Stomach (tissue), 9 donors: ENCODE results near the gene PTOV1. TPM values are rescaled to one million over a fixed set of nuclear protein-coding genes. Genes with fewer than 3 reads are reported as not detected.

Experiments used
- DNase-seq, 2 donors: peaks; one replicate each; pipeline versions ENCODE4 v3.0.0 to v3.0.0-alpha.2; 2013 to 2019
- H3K27ac ChIP-seq, 5 donors: fragments of 200-600 bp in 4 of 5; sonication (generic) in 4 of 5; one replicate each; pipeline ENCODE4 v1.5.1; 2013 to 2019; ENCODE audit warnings: mild to moderate bottlenecking in 1 of 5, moderate library complexity in 1 of 5
- H3K27me3 ChIP-seq, 3 donors: fragments of 200-600 bp; sonication (generic); one replicate each; pipeline ENCODE4 v1.5.1; 2017 to 2019; ENCODE audit warnings: mixed run types in 1 of 3
- H3K36me3 ChIP-seq, 4 donors: fragments of 200-600 bp; sonication (generic); 1 replicate in 3 of 4; 2 replicates in 1 of 4; pipeline ENCODE4 v1.5.1; 2016 to 2019
- H3K4me1 ChIP-seq, 4 donors: fragments of 200-600 bp; sonication (generic); one replicate each; pipeline ENCODE4 v1.5.1; 2016 to 2019
- H3K4me3 ChIP-seq, 4 donors: fragments of 200-600 bp; sonication (generic) in 3 of 4; one replicate each; pipeline ENCODE4 v1.5.1; 2016 to 2019; ENCODE audit warnings: mild to moderate bottlenecking in 1 of 4
- H3K9me3 ChIP-seq, 4 donors: fragments of 200-600 bp; sonication (generic); one replicate each; pipeline ENCODE4 v1.5.1; 2016 to 2019
- CTCF ChIP-seq, 7 experiments: fragments of 450-650 bp in 4 of 7; fragments of 200-600 bp in 3 of 7; sonication (generic) in 3 of 7; IDR thresholded peaks; one replicate each; pipeline ENCODE4 v1.5.1; 2016 to 2019; ENCODE audit warnings: antibody characterized with exemption in 7 of 7, control low read depth in 2 of 7, mild to moderate bottlenecking in 1 of 7
- EP300 ChIP-seq: sonication (generic); formaldehyde crosslinking; IDR thresholded peaks from one replicate; pipeline ENCODE4 v1.6.1; 2017; ENCODE audit warnings: antibody characterized with exemption
- POLR2A ChIP-seq, 4 donors: fragments of 450-650 bp; IDR thresholded peaks; one replicate each; pipeline ENCODE4 v1.6.1; 2016; ENCODE audit warnings: antibody characterized with exemption in 4 of 4, control low read depth in 2 of 4, mild to moderate bottlenecking in 1 of 4, moderate library complexity in 1 of 4
- POLR2AphosphoS5 ChIP-seq, 3 donors: sonication (generic); formaldehyde crosslinking; IDR thresholded peaks; one replicate each; pipeline ENCODE4 v1.6.1; 2016; ENCODE audit warnings: antibody characterized with exemption in 3 of 3
- WGBS, 5 donors: extraction: QIAGEN DNeasy Blood & Tissue Kit in 3 of 5; methylation state at CpG; one replicate each; pipeline versions ENCODE4 v1.1.5 to v1.1.7; 2013 to 2018; 5-methylcytosine and 5-hydroxymethylcytosine counted together
- intact Hi-C: fragments of 100-400 bp; cut with DNase I; formaldehyde crosslinking; loops from one replicate; pipeline ENCODE4 v1.15.1; 2023; ENCODE audit warnings: low total_unique reads
- polyA plus RNA-seq, 3 donors: library from polyadenylated mRNA; stranded (reverse); fragments of 200-250 nt; gene quantifications; one replicate each; pipeline ENCODE4 v1.2.3, GENCODE V29; 2013
- total RNA-seq, 5 donors: library from RNA; depleted of rRNA; stranded (reverse); fragments of >200 nt; gene quantifications; one replicate each; pipeline versions ENCODE4 v1.1.0 to v1.2.3, GENCODE V29; 2014 to 2016
- donor health status: healthy with polysubstance abuse.
- donor health status: Bipolar disorder and iron deficiency.
- donor health status: healthy.

The PTOV1 gene
- total and polyA plus RNA-seq, 8 donors: 45.0 to 186 (median 118) TPM

GRCh38 chr19:49830766-49831165 is 20.2 kb upstream of the PTOV1 start:
- no peak overlapping the region for H3K27ac ChIP-seq
- TF ChIP-seq CTCF (IDR thresholded peaks at IDR 0.05) (no peak), POLR2AphosphoS5 (IDR thresholded peaks at IDR 0.05) (no peak), EP300 (no peak), POLR2A (IDR thresholded peaks at IDR 0.05) (no peak)
- no peaks in the 10 kb centered on the region for H3K9me3 ChIP-seq
- WGBS, 5 donors: 92 to 98% (median 95%) methylated on average over 6 to 12 of the region's 12 CpGs
- intact Hi-C loops: no loop called here
- H3K36me3 ChIP-seq: peaks cover 76 to 100% (median 93%) of the 10 kb centered on the region in 4 donors
- H3K4me1 ChIP-seq: peaks cover 0 to 14% (median 7%) of the 10 kb centered on the region in 4 donors
- no peaks in the 10 kb centered on the region for H3K27me3 ChIP-seq
- DNase-seq: no peak
- H3K4me3 ChIP-seq: no peak overlapping the region

GRCh38 chr19:49831592-49831991 is 19.4 kb upstream of the PTOV1 start:
- Histone ChIP-seq H3K27ac (no peak overlapping the region), H3K4me1 (peaks cover 0 to 14% (median 1%) of the 10 kb centered on the region in 4 donors), H3K4me3 (no peak overlapping the region), H3K9me3 (no peaks in the 10 kb centered on the region), H3K27me3 (no peaks in the 10 kb centered on the region), H3K36me3 (peaks cover 84 to 100% (median 100%) of the 10 kb centered on the region in 4 donors)
- WGBS, 5 donors: 90 to 96% (median 94%) methylated on average over 8 of the region's 8 CpGs
- DNase-seq: no peak
- TF ChIP-seq POLR2AphosphoS5 (IDR thresholded peaks at IDR 0.05): no peak
- intact Hi-C loops: no loop called here

GRCh38 chr19:49832556-49832955 is 18.4 kb upstream of the PTOV1 start:
- DNase-seq: no peak
- Histone ChIP-seq H3K9me3 (no peaks in the 10 kb centered on the region), H3K27ac (peak overlapping the region in 1 of 5 donors; percentile 8), H3K36me3 (peaks cover 89 to 100% (median 100%) of the 10 kb centered on the region in 4 donors), H3K27me3 (no peaks in the 10 kb centered on the region), H3K4me3 (no peak overlapping the region), H3K4me1 (peaks cover 0 to 14% (median 0%) of the 10 kb centered on the region in 4 donors)
- TF ChIP-seq POLR2A (IDR thresholded peaks at IDR 0.05) (no peak), CTCF (IDR thresholded peaks at IDR 0.05) (no peak), POLR2AphosphoS5 (IDR thresholded peaks at IDR 0.05) (no peak), EP300 (no peak)
- WGBS, 5 donors: 75 to 79% (median 75%) methylated on average over 9 of the region's 9 CpGs
- intact Hi-C loops: no loop called here

DNA sequence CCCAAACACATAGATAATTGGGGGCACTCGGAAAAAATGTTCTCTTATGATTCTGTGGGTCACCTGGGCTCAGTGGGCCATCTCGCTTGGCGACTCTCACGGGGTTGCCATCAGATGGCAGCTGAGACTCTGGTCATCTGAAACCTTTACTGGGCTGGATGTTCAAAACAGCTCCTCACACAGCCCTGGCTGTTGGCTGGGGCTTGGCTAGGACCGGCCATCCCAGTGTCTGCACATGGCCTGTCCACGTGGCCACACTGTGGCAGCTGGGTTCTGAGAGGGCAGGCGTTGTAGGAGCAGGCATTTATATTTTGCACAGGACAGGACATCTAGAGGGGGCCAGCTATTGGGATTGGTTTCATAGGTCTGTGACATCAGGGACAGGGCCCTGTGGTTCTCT is 17.4 kb upstream of the PTOV1 start:
- DNase-seq: no peak
- peaks cover 96 to 100% (median 100%) of the 10 kb centered on the region in 4 donors for H3K36me3 ChIP-seq
- H3K9me3 ChIP-seq: no peaks in the 10 kb centered on the region
- H3K4me3 ChIP-seq: no peak overlapping the region
- TF ChIP-seq EP300: no peak
- no peak for TF ChIP-seq CTCF (IDR thresholded peaks at IDR 0.05)
- TF ChIP-seq POLR2A (IDR thresholded peaks at IDR 0.05): no peak
- TF ChIP-seq POLR2AphosphoS5 (IDR thresholded peaks at IDR 0.05): no peak
- H3K27me3 ChIP-seq: no peaks in the 10 kb centered on the region
- WGBS, 5 donors: 87 to 97% (median 92%) methylated on average over 5 to 7 of the region's 7 CpGs
- intact Hi-C loops: no loop called here
- H3K4me1 ChIP-seq: peaks cover 0 to 14% (median 0%) of the 10 kb centered on the region in 4 donors
- no peak overlapping the region for H3K27ac ChIP-seq

- no peak for TF ChIP-seq EP300
- no peak for TF ChIP-seq CTCF (IDR thresholded peaks at IDR 0.05)
- TF ChIP-seq POLR2AphosphoS5 (IDR thresholded peaks at IDR 0.05): no peak
- H3K27me3 ChIP-seq: no peaks in the 10 kb centered on the region
- intact Hi-C loops: no loop called here
- no peak overlapping the region for H3K27ac ChIP-seq
- H3K9me3 ChIP-seq: no peaks in the 10 kb centered on the region
- peaks cover 0 to 14% (median 0%) of the 10 kb centered on the region in 4 donors for H3K4me1 ChIP-seq
- peaks cover 81 to 100% (median 95%) of the 10 kb centered on the region in 4 donors for H3K36me3 ChIP-seq
- DNase-seq: no peak
- WGBS, 5 donors: 93 to 99% (median 96%) methylated on average over 6 to 12 of the region's 12 CpGs
- no peak overlapping the region for H3K4me3 ChIP-seq
Measured at GRCh38 chr19:49835562-49835961, 15.4 kb upstream of the PTOV1 start.
